IPS-NIHi7 (cell line): ENCODE measurements around the gene AFDN.

Experiments used
- DNase-seq: peaks from one replicate; pipeline ENCODE4 v3.0.0; 2012; ENCODE audit warnings: mixed read lengths; ENCODE audit errors: extremely low spot score

Gene AFDN

GRCh38 chr6:167839755-167840154 is 13.0 kb downstream of the AFDN start:
- no peak for DNase-seq

- no peak for DNase-seq
Measured at GRCh38 chr6:167840160-167840525, 13.4 kb downstream of the AFDN start.

GRCh38 chr6:167840526-167841179 is 13.9 kb downstream of the AFDN start:
- DNase-seq: no peak

- no peak for DNase-seq
Measured at GRCh38 chr6:167841981-167842380, 15.3 kb downstream of the AFDN start.

- DNase-seq: no peak
Measured at GRCh38 chr6:167842457-167842856, 15.7 kb downstream of the AFDN start.

- no peak for DNase-seq
Measured at GRCh38 chr6:167843023-167843422, 16.3 kb downstream of the AFDN start.

GRCh38 chr6:167845856-167846255 is 19.1 kb downstream of the AFDN start:
- DNase-seq: no peak

GRCh38 chr6:167846997-167847606 is 20.4 kb downstream of the AFDN start:
- DNase-seq: no peak

- DNase-seq: no peak
Measured at GRCh38 chr6:167847936-167848335, 21.2 kb downstream of the AFDN start.

- no peak for DNase-seq
Measured at GRCh38 chr6:167848783-167849182, 22.1 kb downstream of the AFDN start.

- peak; percentile 32 for DNase-seq
Measured at GRCh38 chr6:167849846-167850459, 23.2 kb downstream of the AFDN start.

GRCh38 chr6:167850782-167851181 is 24.1 kb downstream of the AFDN start:
- DNase-seq: no peak

GRCh38 chr6:167851370-167851952 is 24.8 kb downstream of the AFDN start:
- no peak for DNase-seq

GRCh38 chr6:167855825-167856425 is 29.2 kb downstream of the AFDN start:
- DNase-seq: no peak

- no peak for DNase-seq
Measured at GRCh38 chr6:167856474-167856873, 29.8 kb downstream of the AFDN start.

GRCh38 chr6:167856999-167857660 is 30.4 kb downstream of the AFDN start:
- no peak for DNase-seq

- no peak for DNase-seq
Measured at GRCh38 chr6:167858086-167858591, 31.4 kb downstream of the AFDN start.

GRCh38 chr6:167858842-167859664 is 32.3 kb downstream of the AFDN start:
- no peak for DNase-seq

GRCh38 chr6:167860550-167861226 is 34.0 kb downstream of the AFDN start:
- no peak for DNase-seq

- DNase-seq: no peak
Measured at GRCh38 chr6:167861424-167861823, 34.7 kb downstream of the AFDN start.
